ENCODE results near the gene UBAC2. TPM values are rescaled to one million over a fixed set of nuclear protein-coding genes. Genes with fewer than 3 reads are reported as not detected.

Gene UBAC2
- total RNA-seq, 1 experiment from 2014 or later = 45.8 TPM

GRCh38 chr13:99434258-99434788, 233.7 kb downstream of the UBAC2 start:
- intact Hi-C loops (cut with micrococcal nuclease; ENCODE audit: unreplicated experiment) = no loop called here
- ChIA-PET CTCF (no interaction called here), POLR2A (ENCODE audit: low non-redundant PET) (no interaction called here)
- TF ChIP-seq EZH2 (IDR thresholded peaks at IDR 0.05; ENCODE audit: borderline replicate concordance, low read depth, low read length, poor library complexity, severe bottlenecking) (no peak), CTCF (conservative IDR thresholded peaks at IDR 0.05; ENCODE audit: low read depth, low read length) (no peak)
- Histone ChIP-seq H3K9me3 (ENCODE audit: low read depth, low read length, poor library complexity, severe bottlenecking) (no peaks in the 10 kb centered on the region), H3K4me3 (ENCODE audit: low read depth, low read length, poor library complexity, severe bottlenecking) (no peak overlapping the region), H3K4me1 (ENCODE audit: insufficient read depth, low read length, poor library complexity, severe bottlenecking) (no peaks in the 10 kb centered on the region), H3K27me3 (replicated peaks; ENCODE audit: insufficient read depth, low read depth, low read length, poor library complexity) (no peaks in the 10 kb centered on the region), H3K36me3 (ENCODE audit: insufficient read depth, low read length, poor library complexity, severe bottlenecking) (no peaks in the 10 kb centered on the region), H3K27ac (ENCODE audit: low read depth, low read length, poor library complexity, severe bottlenecking) (no peak overlapping the region)
- no peak for DNase-seq (ENCODE audit: low spot score)
- BruUV-seq (replicated peaks) = no TSS peak

GRCh38 chr13:99435116-99435515, 234.5 kb downstream of the UBAC2 start:
- DNase-seq (ENCODE audit: low spot score) = no peak
- Histone ChIP-seq H3K27me3 (replicated peaks; ENCODE audit: insufficient read depth, low read depth, low read length, poor library complexity) (no peaks in the 10 kb centered on the region), H3K27ac (ENCODE audit: low read depth, low read length, poor library complexity, severe bottlenecking) (no peak overlapping the region), H3K36me3 (ENCODE audit: insufficient read depth, low read length, poor library complexity, severe bottlenecking) (no peaks in the 10 kb centered on the region), H3K4me3 (ENCODE audit: low read depth, low read length, poor library complexity, severe bottlenecking) (no peak overlapping the region), H3K4me1 (ENCODE audit: insufficient read depth, low read length, poor library complexity, severe bottlenecking) (no peaks in the 10 kb centered on the region), H3K9me3 (ENCODE audit: low read depth, low read length, poor library complexity, severe bottlenecking) (no peaks in the 10 kb centered on the region)
- BruUV-seq (replicated peaks) = no TSS peak
- intact Hi-C loops (cut with micrococcal nuclease; ENCODE audit: unreplicated experiment) = no loop called here
- CTCF ChIA-PET = interaction anchor here (1.0 to 2.9 kb wide), 2 partner anchors 165 to 259 kb away, joined by 4 to 21 read pairs; no protein-coding TSS in a partner anchor
- TF ChIP-seq CTCF (conservative IDR thresholded peaks at IDR 0.05; ENCODE audit: low read depth, low read length) = no peak
- TF ChIP-seq EZH2 (IDR thresholded peaks at IDR 0.05; ENCODE audit: borderline replicate concordance, low read depth, low read length, poor library complexity, severe bottlenecking) = no peak
- POLR2A ChIA-PET (ENCODE audit: low non-redundant PET) = no interaction called here

GRCh38 chr13:99435998-99436397, 235.3 kb downstream of the UBAC2 start:
- no peaks in the 10 kb centered on the region for H3K27me3 ChIP-seq (replicated peaks; ENCODE audit: insufficient read depth, low read depth, low read length, poor library complexity)
- H3K4me1 ChIP-seq (ENCODE audit: insufficient read depth, low read length, poor library complexity, severe bottlenecking) = no peaks in the 10 kb centered on the region
- no peak overlapping the region for H3K27ac ChIP-seq (ENCODE audit: low read depth, low read length, poor library complexity, severe bottlenecking)
- POLR2A ChIA-PET (ENCODE audit: low non-redundant PET) = no interaction called here
- CTCF ChIA-PET = interaction anchor here (0.5 to 2.9 kb wide), 4 partner anchors 166 to 894 kb away, joined by 4 to 21 read pairs (median 5); no protein-coding TSS in a partner anchor
- H3K4me3 ChIP-seq (ENCODE audit: low read depth, low read length, poor library complexity, severe bottlenecking) = no peak overlapping the region
- DNase-seq (ENCODE audit: low spot score) = no peak
- no peaks in the 10 kb centered on the region for H3K9me3 ChIP-seq (ENCODE audit: low read depth, low read length, poor library complexity, severe bottlenecking)
- TF ChIP-seq CTCF (conservative IDR thresholded peaks at IDR 0.05; ENCODE audit: low read depth, low read length) (no peak), EZH2 (IDR thresholded peaks at IDR 0.05; ENCODE audit: borderline replicate concordance, low read depth, low read length, poor library complexity, severe bottlenecking) (no peak)
- intact Hi-C loops (cut with micrococcal nuclease; ENCODE audit: unreplicated experiment) = loop anchor here (2.0 kb wide), 1 partner anchor 49 kb away; no protein-coding TSS in a partner anchor
- no TSS peak for BruUV-seq (replicated peaks)
- H3K36me3 ChIP-seq (ENCODE audit: insufficient read depth, low read length, poor library complexity, severe bottlenecking) = no peaks in the 10 kb centered on the region

Small RNA genes within 50 kb of the gene (microRNA-seq; reads per million reads assigned to microRNA genes)
- gene MIR623 = not detected

Other genes starting within 250 kb of the UBAC2 start
- 4.2 and 4.5 TPM in 2 replicates for gene DOCK9, start 222.8 kb upstream of the UBAC2 start, total RNA-seq (2021)
- not detected in 2 replicates for gene GPR18, start 57.5 kb downstream of the UBAC2 start, total RNA-seq (2021)
- not detected in 2 replicates for gene GPR183, start 106.5 kb downstream of the UBAC2 start, total RNA-seq (2021)